ENCODE measurements around the gene NXF1. TPM values are rescaled to one million over a fixed set of nuclear protein-coding genes. Genes with fewer than 3 reads are reported as not detected.
A peak's percentile ranks its signal among the peaks of the same experiment; 100 is the strongest.

NXF1 gene
- total and polyA plus RNA-seq, 7 donors: 20.3 to 68.1 (median 40.2) TPM

- Histone ChIP-seq H3K4me1 (peaks cover 0 to 53% (median 47%) of the 10 kb centered on the region in 4 donors), H3K9me3 (no peaks in the 10 kb centered on the region), H3K27me3 (no peaks in the 10 kb centered on the region), H3K36me3 (peaks cover 9 to 40% (median 15%) of the 10 kb centered on the region in 4 donors), H3K4me3 (no peak overlapping the region), H3K27ac (peak overlapping the region in 1 of 4 donors; percentile 99)
- intact Hi-C loops (cut with DNase I): loop anchor here (5.0 to 10.0 kb wide), 2 partner anchors 53 to 976 kb away; partner anchors contain the start of gene ZFTA
- WGBS, 2 donors: 69 to 82% methylated on average over 5 of the region's 5 CpGs
- DNase-seq: no peak
- no peak for TF ChIP-seq EP300 (IDR thresholded peaks at IDR 0.05)
- no peak for TF ChIP-seq CTCF (IDR thresholded peaks at IDR 0.05)
- TF ChIP-seq POLR2A (IDR thresholded peaks at IDR 0.05): no peak
Measured at GRCh38 chr11:62788991-62789390, 16.2 kb downstream of the NXF1 start.

GRCh38 chr11:62787005-62787759 is 18.1 kb downstream of the NXF1 start, which contains the start of gene TMEM179B:
Gene TMEM179B (plus strand): TSS chr11:62787402. CDS start chr11:62787432, 30 bp downstream.
- TF ChIP-seq CTCF (IDR thresholded peaks at IDR 0.05) (peak in 1 of 4 experiments; percentile 16), POLR2AphosphoS5 (IDR thresholded peaks at IDR 0.05) (peak; percentile 97 to 100 (median 100)), EP300 (IDR thresholded peaks at IDR 0.05) (peak in 2 of 4 donors; percentile 12 to 62), POLR2A (IDR thresholded peaks at IDR 0.05) (peak; percentile 96 to 98)
- DNase-seq: peak; percentile 99

GRCh38 chr11:62786318-62787004 is 18.8 kb downstream of the NXF1 start:
- Histone ChIP-seq H3K4me1 (peaks cover 0 to 44% (median 38%) of the 10 kb centered on the region in 4 donors), H3K27me3 (no peaks in the 10 kb centered on the region), H3K4me3 (peak overlapping the region; percentile 85 to 99 (median 92)), H3K9me3 (no peaks in the 10 kb centered on the region), H3K27ac (peak overlapping the region; percentile 94 to 100 (median 97)), H3K36me3 (peaks cover 0 to 42% (median 10%) of the 10 kb centered on the region in 4 donors)
- TF ChIP-seq POLR2A (IDR thresholded peaks at IDR 0.05) (no peak), POLR2AphosphoS5 (IDR thresholded peaks at IDR 0.05) (peak in 2 of 4 donors; percentile 6 to 44), EP300 (IDR thresholded peaks at IDR 0.05) (no peak), CTCF (IDR thresholded peaks at IDR 0.05) (peak; percentile 95 to 97 (median 96))
- peak; percentile 95 for DNase-seq
- intact Hi-C loops (cut with DNase I): loop anchor here (1.0 to 10.0 kb wide), 5 partner anchors 15 to 978 kb away; partner anchors contain the start of genes SLC3A2, TAF6L and ZFTA
- WGBS, 2 donors: 1% methylated on average over 51 of the region's 51 CpGs

More at GRCh38 chr11:62787005-62787759, 18.1 kb downstream of the NXF1 start, which contains the start of gene TMEM179B:
- H3K4me1 ChIP-seq: peaks cover 0 to 47% (median 41%) of the 10 kb centered on the region in 4 donors
- intact Hi-C loops (cut with DNase I): loop anchor here (5.0 to 10.0 kb wide), 2 partner anchors 55 to 978 kb away; partner anchors contain the start of gene ZFTA
- H3K4me3 ChIP-seq: peak within 1 kb of the TSS; percentile 85 to 99 (median 92)
- no peaks in the 10 kb centered on the region for H3K27me3 ChIP-seq
- peak within 1 kb of the TSS; percentile 94 to 100 (median 97) for H3K27ac ChIP-seq
- WGBS, 2 donors: 0% methylated on average over 88 of the region's 88 CpGs
- H3K9me3 ChIP-seq: no peaks in the 10 kb centered on the region
- peaks cover 0 to 38% (median 9%) of the 10 kb centered on the region in 4 donors for H3K36me3 ChIP-seq

- DNase-seq: no peak
- WGBS, 2 donors: 97 to 98% methylated on average over 7 of the region's 7 CpGs
- TF ChIP-seq POLR2AphosphoS5 (IDR thresholded peaks at IDR 0.05): no peak
- no peak for TF ChIP-seq POLR2A (IDR thresholded peaks at IDR 0.05)
- TF ChIP-seq CTCF (IDR thresholded peaks at IDR 0.05): no peak
- TF ChIP-seq EP300 (IDR thresholded peaks at IDR 0.05): no peak
- Histone ChIP-seq H3K27me3 (no peaks in the 10 kb centered on the region), H3K4me1 (peaks cover 0 to 12% (median 10%) of the 10 kb centered on the region in 4 donors), H3K4me3 (no peak overlapping the region), H3K36me3 (peaks cover 0 to 52% (median 6%) of the 10 kb centered on the region in 4 donors), H3K9me3 (no peaks in the 10 kb centered on the region), H3K27ac (no peak overlapping the region)
- intact Hi-C loops (cut with DNase I): loop anchor here (10.0 kb wide), 1 partner anchor 982 kb away; the partner anchor contains the start of gene ZFTA
Measured at GRCh38 chr11:62782753-62783152, 22.5 kb downstream of the NXF1 start.
